ENCODE results near the gene GPRIN3. TPM values are rescaled to one million over a fixed set of nuclear protein-coding genes. Genes with fewer than 3 reads are reported as not detected.

GPRIN3 gene
- total RNA-seq = 1 to 10 TPM; 2.4 to 4.3 (median 2.7) TPM

DNA sequence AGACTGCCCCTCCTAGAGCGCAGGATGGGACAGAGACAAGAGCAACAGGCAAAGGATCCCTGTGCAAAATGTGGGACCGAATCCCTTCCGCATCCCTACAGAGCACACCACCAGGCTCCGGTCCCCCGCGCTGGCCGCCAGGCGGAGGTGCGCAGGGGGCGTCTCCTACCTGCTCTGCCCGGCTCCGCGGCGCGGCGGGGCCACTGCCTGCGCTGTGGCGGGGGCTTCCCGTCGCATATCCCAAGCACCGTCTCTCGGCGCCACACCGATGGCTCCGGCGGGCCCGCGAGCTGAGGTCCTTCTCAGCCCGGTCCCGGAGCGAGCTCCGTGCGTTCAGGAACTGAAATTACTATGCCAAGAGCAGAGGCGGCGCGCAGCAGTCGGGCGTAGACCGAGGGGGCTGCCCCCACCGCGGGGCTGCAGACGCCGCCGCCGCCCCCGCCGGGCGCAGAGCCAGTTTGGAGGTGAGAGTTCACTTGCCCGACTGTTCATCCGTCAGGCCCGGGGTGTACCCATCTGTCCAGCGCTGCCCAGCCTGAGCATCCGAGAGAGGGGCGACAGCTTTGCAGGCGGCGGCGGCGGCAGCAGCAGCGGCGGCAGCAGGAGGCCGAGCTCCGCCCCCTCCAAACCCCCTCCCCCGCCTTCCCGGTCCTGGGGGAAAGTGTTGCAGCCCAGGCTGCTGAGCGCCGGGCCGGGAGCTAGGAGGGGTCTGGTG is at the start of gene GPRIN3:
Gene GPRIN3 (minus strand): TSS at position 355 of the 715 bp plus-strand sequence. CDS start 57,690 bp downstream, outside the sequence.
- Histone ChIP-seq H3K27me3 (no peaks in the 10 kb centered on the region), H3K9me3 (no peaks in the 10 kb centered on the region), H3K4me3 (peak within 1 kb of the TSS; percentile 61 to 71), H3K36me3 (no peaks in the 10 kb centered on the region), H3K4me1 (peaks cover 0 to 28% (median 0%) of the 10 kb centered on the region in 3 donors), H3K27ac (peak within 1 kb of the TSS in 3 of 4 donors; percentile 38 to 73 (median 60))
- peak; percentile 78 for ATAC-seq
- TF ChIP-seq, protein P1, sequence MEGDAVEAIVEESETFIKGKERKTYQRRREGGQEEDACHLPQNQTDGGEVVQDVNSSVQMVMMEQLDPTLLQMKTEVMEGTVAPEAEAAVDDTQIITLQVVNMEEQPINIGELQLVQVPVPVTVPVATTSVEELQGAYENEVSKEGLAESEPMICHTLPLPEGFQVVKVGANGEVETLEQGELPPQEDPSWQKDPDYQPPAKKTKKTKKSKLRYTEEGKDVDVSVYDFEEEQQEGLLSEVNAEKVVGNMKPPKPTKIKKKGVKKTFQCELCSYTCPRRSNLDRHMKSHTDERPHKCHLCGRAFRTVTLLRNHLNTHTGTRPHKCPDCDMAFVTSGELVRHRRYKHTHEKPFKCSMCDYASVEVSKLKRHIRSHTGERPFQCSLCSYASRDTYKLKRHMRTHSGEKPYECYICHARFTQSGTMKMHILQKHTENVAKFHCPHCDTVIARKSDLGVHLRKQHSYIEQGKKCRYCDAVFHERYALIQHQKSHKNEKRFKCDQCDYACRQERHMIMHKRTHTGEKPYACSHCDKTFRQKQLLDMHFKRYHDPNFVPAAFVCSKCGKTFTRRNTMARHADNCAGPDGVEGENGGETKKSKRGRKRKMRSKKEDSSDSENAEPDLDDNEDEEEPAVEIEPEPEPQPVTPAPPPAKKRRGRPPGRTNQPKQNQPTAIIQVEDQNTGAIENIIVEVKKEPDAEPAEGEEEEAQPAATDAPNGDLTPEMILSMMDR (IDR thresholded peaks at IDR 0.05) = no peak
- TF ChIP-seq POLR2A (IDR thresholded peaks at IDR 0.05) (peak in 1 of 2 donors; percentile 31), EP300 (IDR thresholded peaks at IDR 0.05) (no peak), POLR2AphosphoS5 (IDR thresholded peaks at IDR 0.05) (no peak)
- no CpG with 5 or more reads among the region's 67 CpGs for WGBS, 2 donors (ENCODE audit: low coverage in 1 of 2)

- H3K4me3 ChIP-seq = no peak overlapping the region
- no peaks in the 10 kb centered on the region for H3K4me1 ChIP-seq
- WGBS, 2 donors (ENCODE audit: low coverage in 1 of 2) = 85% methylated on average over 3 of the region's 3 CpGs; no CpG with 5 or more reads in 1 of the 2 donors
- no peak for ATAC-seq
- H3K9me3 ChIP-seq = no peaks in the 10 kb centered on the region
- TF ChIP-seq, protein P1 (IDR thresholded peaks at IDR 0.05) = no peak
- TF ChIP-seq POLR2A (IDR thresholded peaks at IDR 0.05) (no peak), EP300 (IDR thresholded peaks at IDR 0.05) (no peak), POLR2AphosphoS5 (IDR thresholded peaks at IDR 0.05) (no peak)
- H3K36me3 ChIP-seq = no peaks in the 10 kb centered on the region
- no peaks in the 10 kb centered on the region for H3K27me3 ChIP-seq
- H3K27ac ChIP-seq = no peak overlapping the region
These were observed 49.7 kb upstream of the GPRIN3 start for GRCh38 chr4:89357340-89357739.

- Histone ChIP-seq H3K27me3 (no peaks in the 10 kb centered on the region), H3K4me1 (no peaks in the 10 kb centered on the region), H3K36me3 (no peaks in the 10 kb centered on the region), H3K27ac (no peak overlapping the region), H3K9me3 (no peaks in the 10 kb centered on the region), H3K4me3 (no peak overlapping the region)
- ATAC-seq = no peak
- WGBS, 2 donors (ENCODE audit: low coverage in 1 of 2) = 85 to 86% methylated on average over 1 of the region's 1 CpG
- TF ChIP-seq, protein P1 (IDR thresholded peaks at IDR 0.05) = no peak
- no peak for TF ChIP-seq EP300 (IDR thresholded peaks at IDR 0.05)
- no peak for TF ChIP-seq POLR2A (IDR thresholded peaks at IDR 0.05)
- TF ChIP-seq POLR2AphosphoS5 (IDR thresholded peaks at IDR 0.05) = no peak
These were observed 48.5 kb upstream of the GPRIN3 start for GRCh38 chr4:89356086-89356485.

GRCh38 chr4:89353514-89353913 is 45.9 kb upstream of the GPRIN3 start:
- no peak for TF ChIP-seq POLR2AphosphoS5 (IDR thresholded peaks at IDR 0.05)
- TF ChIP-seq, protein P1 (IDR thresholded peaks at IDR 0.05) = no peak
- ATAC-seq = no peak
- Histone ChIP-seq H3K9me3 (no peaks in the 10 kb centered on the region), H3K27ac (no peak overlapping the region), H3K36me3 (no peaks in the 10 kb centered on the region), H3K27me3 (no peaks in the 10 kb centered on the region), H3K4me1 (no peaks in the 10 kb centered on the region), H3K4me3 (no peak overlapping the region)
- WGBS, 2 donors (ENCODE audit: low coverage in 1 of 2) = 88 to 90% methylated on average over 3 of the region's 3 CpGs

GRCh38 chr4:89352541-89352940 is 44.9 kb upstream of the GPRIN3 start:
- ATAC-seq = no peak
- Histone ChIP-seq H3K27me3 (no peaks in the 10 kb centered on the region), H3K36me3 (no peaks in the 10 kb centered on the region), H3K9me3 (peaks cover 0 to 9% (median 0%) of the 10 kb centered on the region in 3 donors), H3K27ac (no peak overlapping the region), H3K4me1 (no peaks in the 10 kb centered on the region), H3K4me3 (no peak overlapping the region)
- 43 to 67% methylated on average over 1 of the region's 1 CpG for WGBS, 2 donors (ENCODE audit: low coverage in 1 of 2)
- TF ChIP-seq EP300 (IDR thresholded peaks at IDR 0.05) (no peak), POLR2AphosphoS5 (IDR thresholded peaks at IDR 0.05) (no peak), POLR2A (IDR thresholded peaks at IDR 0.05) (no peak)
- TF ChIP-seq, protein P1 (IDR thresholded peaks at IDR 0.05) = no peak
